ENCODE measurements around the gene SFTPB.

DNA sequence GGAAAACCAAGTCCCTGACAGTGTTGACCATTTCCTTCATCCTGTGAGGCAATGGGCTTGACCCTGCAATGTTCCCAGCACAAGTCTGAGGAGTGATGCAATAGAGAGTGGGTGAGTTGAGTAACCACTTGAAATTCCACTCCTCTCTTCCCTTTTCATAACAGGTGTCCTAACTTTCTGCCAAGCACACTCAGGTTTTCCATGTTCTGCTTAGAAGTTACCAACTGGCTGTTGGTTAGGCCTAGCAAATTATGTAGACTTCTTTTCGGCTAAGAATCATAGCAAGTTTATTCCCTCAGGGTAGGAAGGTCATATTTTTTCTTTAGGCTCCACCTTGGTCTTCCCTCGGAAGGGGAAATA lies 37.7 kb upstream of the SFTPB start:
- TF ChIP-seq, protein P1, sequence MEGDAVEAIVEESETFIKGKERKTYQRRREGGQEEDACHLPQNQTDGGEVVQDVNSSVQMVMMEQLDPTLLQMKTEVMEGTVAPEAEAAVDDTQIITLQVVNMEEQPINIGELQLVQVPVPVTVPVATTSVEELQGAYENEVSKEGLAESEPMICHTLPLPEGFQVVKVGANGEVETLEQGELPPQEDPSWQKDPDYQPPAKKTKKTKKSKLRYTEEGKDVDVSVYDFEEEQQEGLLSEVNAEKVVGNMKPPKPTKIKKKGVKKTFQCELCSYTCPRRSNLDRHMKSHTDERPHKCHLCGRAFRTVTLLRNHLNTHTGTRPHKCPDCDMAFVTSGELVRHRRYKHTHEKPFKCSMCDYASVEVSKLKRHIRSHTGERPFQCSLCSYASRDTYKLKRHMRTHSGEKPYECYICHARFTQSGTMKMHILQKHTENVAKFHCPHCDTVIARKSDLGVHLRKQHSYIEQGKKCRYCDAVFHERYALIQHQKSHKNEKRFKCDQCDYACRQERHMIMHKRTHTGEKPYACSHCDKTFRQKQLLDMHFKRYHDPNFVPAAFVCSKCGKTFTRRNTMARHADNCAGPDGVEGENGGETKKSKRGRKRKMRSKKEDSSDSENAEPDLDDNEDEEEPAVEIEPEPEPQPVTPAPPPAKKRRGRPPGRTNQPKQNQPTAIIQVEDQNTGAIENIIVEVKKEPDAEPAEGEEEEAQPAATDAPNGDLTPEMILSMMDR (IDR thresholded peaks at IDR 0.05), result no peak
- TF ChIP-seq POLR2A (IDR thresholded peaks at IDR 0.05), result no peak
